Subcutaneous adipose tissue (tissue), 4 donors: ENCODE measurements around the gene URI1. TPM values are rescaled to one million over a fixed set of nuclear protein-coding genes. Genes with fewer than 3 reads are reported as not detected.

Experiments used
- CTCF ChIP-seq: fragments of 450-650 bp; IDR thresholded peaks from one replicate; pipeline ENCODE4 v1.5.1; 2016; ENCODE audit warnings: low read depth, mild to moderate bottlenecking, control low read depth, antibody characterized with exemption, moderate library complexity
- total RNA-seq, 4 donors: library from RNA; depleted of rRNA; stranded (reverse); fragments of >200 nt; gene quantifications; one replicate each; pipeline ENCODE4 v1.1.0, GENCODE V29; 2016

URI1 gene
- total RNA-seq, 4 donors from 2014 or later: 43.9 to 101 (median 64.0) TPM

DNA sequence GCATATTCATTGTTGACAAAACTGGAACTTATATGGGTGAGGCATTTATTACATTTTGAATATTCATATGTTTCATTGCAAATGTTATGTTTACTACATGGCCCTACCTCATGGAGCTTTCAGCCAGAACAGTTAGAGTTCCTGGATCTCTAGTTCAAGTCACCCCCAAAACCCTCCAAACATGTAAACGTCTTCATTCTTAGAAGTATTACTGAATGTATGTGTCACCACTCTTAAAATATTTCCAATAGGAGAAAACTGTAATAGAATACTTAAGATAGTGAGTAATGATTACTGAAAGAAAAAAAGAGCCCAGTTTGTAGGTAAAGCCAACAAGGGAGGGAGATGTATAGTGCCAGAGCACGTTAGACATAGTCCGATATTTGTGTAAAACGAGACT, 23.5 kb downstream of the URI1 start:
- TF ChIP-seq CTCF: no peak

DNA sequence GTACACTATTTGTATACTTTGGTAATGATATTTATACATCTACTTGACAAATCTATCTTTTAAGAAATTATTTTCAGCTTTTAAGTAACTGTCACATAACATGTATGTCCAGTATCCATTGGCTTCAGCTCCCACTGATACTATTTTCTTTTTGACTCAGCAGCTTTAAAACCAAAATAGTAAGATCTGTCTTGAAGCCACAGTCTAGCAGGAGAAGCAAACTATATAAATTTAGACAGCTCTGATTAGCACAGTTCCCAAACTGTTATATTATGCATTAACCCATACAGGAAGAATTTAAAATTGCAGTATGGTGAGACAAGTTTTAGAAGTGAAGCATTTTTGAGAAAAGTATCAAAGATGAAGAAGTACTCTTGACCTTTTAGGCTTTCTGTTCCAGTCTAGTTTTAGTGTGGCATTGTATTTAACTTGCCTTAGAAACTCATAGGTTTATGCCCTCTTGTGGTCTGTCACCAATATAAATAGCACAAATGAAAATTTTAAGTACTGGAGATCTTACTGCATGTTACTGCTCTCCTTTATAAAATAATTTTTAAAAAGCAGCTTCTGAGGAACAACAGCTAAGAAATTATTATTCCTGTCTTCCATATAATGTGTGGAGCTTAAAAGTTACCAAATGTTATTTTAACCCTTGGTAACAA, 24.7 kb downstream of the URI1 start:
- no peak for TF ChIP-seq CTCF

- no peak for TF ChIP-seq CTCF
Measured at GRCh38 chr19:29967623-29968022, 25.6 kb downstream of the URI1 start.

DNA sequence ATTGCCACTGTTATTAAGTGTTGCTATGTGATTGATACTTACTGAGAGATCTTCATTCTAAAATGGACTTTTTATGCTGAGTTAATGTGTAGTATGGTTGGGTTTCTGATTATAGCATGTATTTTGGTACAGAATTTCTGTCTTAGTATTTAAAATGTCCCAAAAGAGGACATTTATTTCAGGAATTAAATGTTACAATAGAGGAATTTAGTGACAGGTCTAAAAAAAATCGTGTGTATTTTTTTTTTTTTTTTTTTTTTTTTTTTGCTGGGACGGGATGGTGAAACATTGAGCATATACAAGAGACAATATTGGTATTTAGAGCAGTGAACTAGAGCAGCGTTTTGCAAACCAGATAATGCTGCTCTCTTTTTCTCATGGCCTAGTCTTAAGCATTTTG, 27.9 kb downstream of the URI1 start:
- TF ChIP-seq CTCF: no peak

DNA sequence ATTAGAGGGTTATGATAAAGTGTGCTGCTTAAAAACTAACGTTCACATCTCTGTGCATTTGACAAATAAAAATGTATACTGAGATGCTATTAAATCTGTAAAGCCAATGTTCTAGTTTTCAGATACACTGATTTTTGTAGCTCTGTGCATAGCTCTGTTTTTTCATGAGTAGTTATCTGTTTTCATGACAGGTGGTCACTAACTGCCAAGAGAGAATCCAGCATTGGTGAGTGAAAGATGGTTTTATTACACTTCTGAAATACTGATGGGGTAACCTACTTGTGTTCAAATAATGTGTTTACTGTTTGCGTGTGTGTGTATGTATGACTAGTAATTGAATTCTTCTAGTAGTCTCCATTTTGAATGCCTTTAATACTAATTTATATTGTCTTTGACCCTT, 29.0 kb downstream of the URI1 start:
- no peak for TF ChIP-seq CTCF

DNA sequence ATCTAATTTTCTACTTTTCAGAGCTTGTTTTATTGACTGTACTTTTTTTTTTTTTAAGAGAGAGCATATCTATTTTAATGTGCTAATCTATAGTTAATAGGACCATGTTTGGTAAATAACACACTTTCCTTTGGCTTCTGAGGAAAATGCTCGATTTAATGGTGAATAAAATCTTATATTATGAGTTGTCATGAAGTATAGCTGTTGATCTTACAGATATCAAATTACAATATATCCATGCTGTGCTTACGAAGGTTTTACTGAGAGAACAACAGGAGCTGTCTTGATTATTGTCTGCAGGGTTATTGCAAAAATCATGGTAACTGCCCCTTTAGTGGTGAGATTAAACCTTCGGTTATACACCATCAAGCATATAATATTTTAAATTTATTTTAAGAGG, 29.6 kb downstream of the URI1 start:
- no peak for TF ChIP-seq CTCF

DNA sequence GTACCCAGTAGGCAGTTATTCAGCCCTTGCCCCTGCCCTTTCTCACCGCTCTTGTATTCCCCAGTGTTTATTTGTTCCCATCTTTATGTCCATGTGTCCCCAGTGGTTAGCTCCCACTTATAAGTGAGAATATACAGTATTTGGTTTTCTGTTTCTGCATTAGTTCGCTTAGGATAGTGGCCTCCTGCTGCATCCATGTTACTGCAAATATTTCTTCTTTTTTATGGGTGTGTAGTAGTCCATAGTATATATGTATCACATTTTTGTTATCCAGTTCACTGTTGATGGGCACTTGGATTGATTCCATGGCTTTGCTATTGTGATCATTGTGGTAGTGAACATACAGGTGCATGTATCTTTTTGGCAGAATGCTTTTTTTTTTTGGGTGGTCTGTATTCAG, 32.7 kb downstream of the URI1 start:
- no peak for TF ChIP-seq CTCF
